ENCODE measurements around the gene SPOCD1.
A peak's percentile ranks its signal among the peaks of the same experiment; 100 is the strongest.

Gene SPOCD1

DNA sequence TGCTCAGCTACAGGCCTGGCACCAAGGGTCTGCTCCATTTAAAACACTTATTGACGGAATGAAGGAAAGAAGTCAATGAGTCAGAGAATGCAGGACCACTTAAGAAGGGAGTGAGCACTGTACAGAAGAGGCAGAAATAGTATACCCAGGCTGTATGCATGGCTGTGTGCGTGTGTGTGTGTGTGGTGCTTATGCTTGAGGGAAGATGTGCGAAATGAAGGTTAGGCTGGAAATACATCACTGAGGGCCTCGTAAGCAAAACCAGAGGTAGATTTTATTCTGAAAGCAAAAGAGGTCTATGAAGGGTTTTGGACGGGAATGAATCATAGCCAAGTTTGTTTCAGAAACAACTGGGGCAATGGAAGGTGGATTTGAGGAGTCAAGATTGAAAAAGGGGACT, 42.0 kb downstream of the SPOCD1 start:
- no peak overlapping the region for H3K4me3 ChIP-seq (replicated peaks; ENCODE audit: low read depth, low read length)
- no peaks in the 10 kb centered on the region for H3K36me3 ChIP-seq (ENCODE audit: control insufficient read depth, insufficient read depth, low read length)
- DNase-seq (ENCODE audit: extremely low read depth, insufficient read length), result no peak
- TF ChIP-seq CTCF (IDR thresholded peaks at IDR 0.05; ENCODE audit: insufficient read depth, low read length, poor library complexity, severe bottlenecking), result no peak
- no peaks in the 10 kb centered on the region; the same call in none of the 2 replicates for H3K27me3 ChIP-seq (replicated peaks; ENCODE audit: control insufficient read depth, insufficient read depth, low read length)

DNA sequence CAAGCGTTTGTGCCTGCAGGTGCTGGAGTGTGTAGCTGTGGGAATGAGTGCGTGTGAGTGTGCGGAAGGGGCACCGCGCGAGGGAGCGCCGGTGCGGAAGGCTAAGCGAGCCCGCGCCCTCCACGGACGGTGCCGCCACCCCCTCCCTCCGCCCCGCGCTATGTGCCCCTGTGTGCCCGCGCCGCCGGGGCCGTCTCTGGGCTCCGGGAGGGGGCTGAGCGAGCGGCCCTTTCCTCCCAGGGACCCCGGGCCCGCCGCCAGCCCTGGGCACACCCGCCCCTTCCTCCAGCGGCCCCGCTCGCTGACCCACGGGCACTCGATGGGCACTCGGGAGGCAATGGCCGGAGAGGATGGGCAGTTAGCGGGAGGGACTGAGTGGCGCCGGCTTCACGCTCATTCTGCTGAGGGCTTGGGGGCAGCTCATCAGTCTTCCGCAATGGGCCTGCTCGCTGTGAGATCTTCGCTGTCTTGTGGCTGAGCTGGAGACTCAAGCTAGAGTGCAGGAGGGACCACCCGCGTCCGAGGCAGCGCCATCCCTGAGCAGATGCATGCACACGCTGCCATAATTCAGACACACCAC, 43.1 kb downstream of the SPOCD1 start:
- Histone ChIP-seq H3K36me3 (ENCODE audit: control insufficient read depth, insufficient read depth, low read length) (no peaks in the 10 kb centered on the region), H3K27me3 (replicated peaks; ENCODE audit: control insufficient read depth, insufficient read depth, low read length) (no peaks in the 10 kb centered on the region; the same call in none of the 2 replicates), H3K4me3 (replicated peaks; ENCODE audit: low read depth, low read length) (no peak overlapping the region)
- no peak for DNase-seq (ENCODE audit: extremely low read depth, insufficient read length)
- no peak for TF ChIP-seq CTCF (IDR thresholded peaks at IDR 0.05; ENCODE audit: insufficient read depth, low read length, poor library complexity, severe bottlenecking)

- DNase-seq (ENCODE audit: extremely low read depth, insufficient read length), result no peak
- no peaks in the 10 kb centered on the region for H3K36me3 ChIP-seq (ENCODE audit: control insufficient read depth, insufficient read depth, low read length)
- peak; percentile 15 for TF ChIP-seq CTCF (IDR thresholded peaks at IDR 0.05; ENCODE audit: insufficient read depth, low read length, poor library complexity, severe bottlenecking)
- no peak overlapping the region for H3K4me3 ChIP-seq (replicated peaks; ENCODE audit: low read depth, low read length)
- H3K27me3 ChIP-seq (replicated peaks; ENCODE audit: control insufficient read depth, insufficient read depth, low read length), result no peaks in the 10 kb centered on the region; the same call in none of the 2 replicates
These were observed 43.7 kb downstream of the SPOCD1 start for GRCh38 chr1:31771891-31772668.

- no peak for DNase-seq (ENCODE audit: extremely low read depth, insufficient read length)
- no peaks in the 10 kb centered on the region for H3K36me3 ChIP-seq (ENCODE audit: control insufficient read depth, insufficient read depth, low read length)
- no peaks in the 10 kb centered on the region; the same call in none of the 2 replicates for H3K27me3 ChIP-seq (replicated peaks; ENCODE audit: control insufficient read depth, insufficient read depth, low read length)
- no peak for TF ChIP-seq CTCF (IDR thresholded peaks at IDR 0.05; ENCODE audit: insufficient read depth, low read length, poor library complexity, severe bottlenecking)
- H3K4me3 ChIP-seq (replicated peaks; ENCODE audit: low read depth, low read length), result no peak overlapping the region
These were observed 46.0 kb downstream of the SPOCD1 start for GRCh38 chr1:31769720-31770390.

GRCh38 chr1:31768939-31769704, 46.7 kb downstream of the SPOCD1 start:
- Histone ChIP-seq H3K36me3 (ENCODE audit: control insufficient read depth, insufficient read depth, low read length) (no peaks in the 10 kb centered on the region), H3K27me3 (replicated peaks; ENCODE audit: control insufficient read depth, insufficient read depth, low read length) (peaks cover 3% of the 10 kb centered on the region), H3K4me3 (replicated peaks; ENCODE audit: low read depth, low read length) (no peak overlapping the region)
- no peak for DNase-seq (ENCODE audit: extremely low read depth, insufficient read length)
- TF ChIP-seq CTCF (IDR thresholded peaks at IDR 0.05; ENCODE audit: insufficient read depth, low read length, poor library complexity, severe bottlenecking), result no peak

Measured in GM06990 (cell line).